Stimulated activated naive CD8-positive, alpha-beta T cell treated with anti-CD3 and anti-CD28 coated beads, Interleukin-15, Interleukin-2, amounts not matched to agents 100 U/mL and 50 U/mL, for 24 hours (primary cell): ENCODE results near the gene TMEM54.

ENCODE experiments used
- ATAC-seq: fragments of 150-1000 bp; cut with Tn5 transposase; one replicate; pipeline ENCODE4 v1.10.0; 2021
- DNase-seq: peaks from one replicate; pipeline ENCODE4 v3.0.0; 2021

TMEM54 gene, protein sequence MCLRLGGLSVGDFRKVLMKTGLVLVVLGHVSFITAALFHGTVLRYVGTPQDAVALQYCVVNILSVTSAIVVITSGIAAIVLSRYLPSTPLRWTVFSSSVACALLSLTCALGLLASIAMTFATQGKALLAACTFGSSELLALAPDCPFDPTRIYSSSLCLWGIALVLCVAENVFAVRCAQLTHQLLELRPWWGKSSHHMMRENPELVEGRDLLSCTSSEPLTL

DNA sequence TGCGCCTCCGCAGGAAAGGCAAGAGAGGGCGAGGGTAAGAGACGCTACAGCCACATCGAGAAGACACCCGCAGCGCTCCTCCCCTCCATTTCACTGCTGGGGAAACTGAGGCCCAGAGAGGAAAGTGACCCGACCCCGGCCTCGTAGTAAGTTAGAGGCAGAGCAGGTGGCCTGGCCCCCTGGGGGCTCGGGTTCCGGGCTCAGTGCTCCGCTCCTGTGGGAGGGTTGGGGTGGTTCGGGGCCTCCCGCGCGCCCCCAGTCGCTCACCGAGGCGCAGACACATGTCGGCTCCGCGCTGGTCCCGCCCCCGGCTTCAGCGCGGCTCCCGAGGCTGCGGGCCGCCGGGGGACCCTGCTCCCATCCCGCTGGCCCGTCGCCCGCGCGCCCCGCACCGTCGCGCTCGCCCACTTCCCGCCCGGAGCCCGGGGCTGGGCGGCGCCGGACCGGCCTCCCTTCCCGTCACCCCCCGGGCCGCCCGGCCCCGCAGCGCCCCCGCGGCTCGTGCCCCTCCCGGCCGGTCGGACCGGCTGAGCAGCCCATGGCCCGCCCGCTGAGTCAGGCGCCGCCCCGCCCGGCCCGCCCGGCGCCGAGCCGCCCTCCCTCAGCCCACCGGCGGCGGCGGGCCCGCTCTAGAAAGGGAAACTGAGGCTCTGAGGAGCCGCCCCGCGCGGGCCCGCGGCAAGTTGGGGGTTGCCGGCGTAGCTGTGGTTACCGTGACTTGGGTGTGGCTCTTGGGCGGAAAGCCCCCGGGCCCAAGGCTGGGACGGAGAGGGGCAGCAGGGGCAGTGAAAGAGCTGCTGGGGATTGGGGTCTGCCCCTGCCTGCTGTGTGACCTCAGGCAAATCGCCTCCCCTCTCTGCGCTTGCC is at the start of gene TMEM54:
TMEM54 (minus strand) TSS at position 434 of the 867 bp plus-strand sequence; CDS start at position 283, 151 bp downstream.
- peak; percentile 57 for ATAC-seq
- DNase-seq: peak; percentile 33

DNA sequence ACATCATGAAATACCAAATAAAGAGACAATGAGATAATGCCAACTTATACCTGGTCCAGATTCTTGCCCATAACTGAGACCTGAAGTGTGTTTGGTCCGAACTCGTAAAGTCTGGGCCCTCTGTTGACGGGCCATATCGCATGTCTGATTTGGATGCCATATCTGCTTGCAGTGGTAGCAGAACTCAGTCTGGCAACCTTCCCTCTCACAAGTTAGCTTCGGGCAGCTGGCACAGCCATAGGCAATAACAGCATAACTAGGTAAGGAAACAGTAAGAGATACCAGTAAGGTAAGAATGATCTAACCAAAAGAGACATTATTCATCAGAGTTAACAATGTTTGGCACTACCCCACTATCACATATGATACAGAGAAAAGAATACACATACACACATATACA is 48.3 kb upstream of the TMEM54 start:
- DNase-seq: no peak
- ATAC-seq: no peak

DNA sequence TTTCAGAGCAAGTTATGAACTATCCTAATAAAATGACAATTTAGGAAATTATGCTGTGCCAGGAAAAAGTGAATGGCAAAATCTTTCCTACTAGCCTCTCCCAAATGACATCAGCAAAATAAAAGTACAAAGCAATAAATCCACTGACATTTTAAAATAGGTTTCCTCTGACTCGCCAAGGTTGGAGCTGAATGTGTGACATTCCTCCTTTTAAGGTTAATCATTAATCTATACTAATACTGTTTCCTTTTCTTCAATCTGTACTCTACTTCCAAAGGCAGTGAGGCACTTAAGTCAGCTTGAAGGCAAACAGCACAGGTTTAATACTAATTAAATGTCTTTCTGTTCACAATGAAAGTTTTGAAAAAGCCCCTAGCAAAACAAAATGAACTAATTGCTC is 47.7 kb upstream of the TMEM54 start:
- ATAC-seq (no peak), DNase-seq (no peak)

DNA sequence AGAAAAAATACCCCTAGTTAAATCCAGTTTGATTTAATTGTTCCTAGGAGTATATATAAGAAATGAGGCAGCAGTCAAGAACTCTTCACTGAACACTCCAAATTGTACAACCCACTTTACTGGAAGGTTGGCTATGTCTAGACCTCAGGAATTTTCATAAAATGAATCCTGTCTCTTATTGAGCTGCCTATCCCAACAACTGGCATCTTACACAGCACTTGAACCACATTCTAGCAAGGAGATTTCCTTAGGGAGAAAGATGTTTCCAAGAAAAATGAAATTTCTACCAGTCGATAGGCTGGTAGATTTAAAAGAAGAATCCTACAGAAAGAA is 47.2 kb upstream of the TMEM54 start:
- ATAC-seq (no peak), DNase-seq (no peak)

DNA sequence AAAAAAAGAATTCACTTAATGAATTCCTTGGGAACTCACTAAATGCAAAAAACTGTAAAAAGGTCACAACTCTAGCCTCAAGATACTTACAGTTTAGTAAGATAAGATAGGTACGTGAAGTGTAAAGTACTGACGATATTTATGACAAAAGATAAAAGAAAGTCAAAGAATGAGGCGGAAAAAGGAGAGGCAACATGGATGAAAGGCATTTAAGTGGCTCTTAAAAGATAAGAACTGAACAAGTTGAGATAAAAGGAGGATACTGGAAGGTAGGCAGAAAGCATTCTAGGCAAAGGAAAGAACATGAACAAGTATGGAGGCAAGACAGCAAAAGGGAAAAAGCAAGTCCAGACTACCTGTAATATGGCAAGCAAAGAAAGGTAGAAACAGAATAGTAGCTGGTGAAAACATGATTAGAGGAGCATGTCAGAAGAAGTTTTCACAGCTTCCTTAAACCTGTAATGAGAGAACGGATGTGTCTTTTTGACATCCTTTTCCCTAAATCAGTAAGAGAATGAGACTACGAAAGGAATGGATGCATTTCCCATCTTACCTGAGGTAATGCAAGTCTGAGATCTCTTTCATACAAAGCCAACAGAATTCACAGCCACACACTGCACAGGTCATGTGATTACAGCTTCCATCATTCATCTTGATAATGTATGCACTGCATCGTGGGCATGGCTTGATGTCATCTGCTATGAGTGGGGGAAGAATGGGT is 46.6 kb upstream of the TMEM54 start:
- ATAC-seq (no peak), DNase-seq (no peak)

DNA sequence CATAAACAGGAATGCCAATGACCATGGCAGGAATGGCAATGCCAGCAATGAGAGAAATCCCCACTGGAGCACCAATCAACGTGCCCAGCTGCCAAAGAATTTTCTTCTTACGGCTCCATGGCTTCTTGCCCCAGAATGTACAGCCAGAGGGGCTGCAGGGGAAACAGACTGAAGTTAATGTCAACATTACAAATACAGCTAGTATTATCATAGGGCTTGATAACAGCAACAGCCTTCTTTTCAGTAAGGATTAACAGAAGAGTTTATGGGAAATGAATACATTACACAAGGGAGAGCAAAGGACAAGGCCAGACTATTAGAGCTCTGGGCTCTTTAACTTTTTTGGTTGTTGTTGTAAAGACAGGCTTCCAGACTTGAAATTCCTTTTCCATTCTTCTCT is 45.2 kb upstream of the TMEM54 start:
- DNase-seq: no peak
- no peak for ATAC-seq

DNA sequence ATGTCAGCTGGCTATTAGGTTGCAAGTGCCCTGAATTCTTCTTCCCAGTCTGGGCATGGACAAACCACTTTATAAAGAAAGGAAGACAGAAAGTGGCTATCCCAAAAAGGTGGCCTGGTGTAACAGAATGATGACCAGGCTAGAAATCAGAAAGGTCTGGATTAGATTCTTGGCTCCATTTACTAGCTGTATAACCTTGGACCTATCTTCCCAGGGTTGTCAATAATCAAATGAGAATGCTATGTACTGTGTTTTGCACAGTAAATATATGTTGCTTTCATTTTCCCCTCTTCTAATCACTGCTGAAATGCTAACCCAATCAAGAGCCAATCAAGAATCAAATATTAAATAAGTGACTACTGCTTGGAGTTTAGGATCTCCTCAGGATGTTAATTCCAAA is 43.0 kb upstream of the TMEM54 start:
- no peak for ATAC-seq

DNA sequence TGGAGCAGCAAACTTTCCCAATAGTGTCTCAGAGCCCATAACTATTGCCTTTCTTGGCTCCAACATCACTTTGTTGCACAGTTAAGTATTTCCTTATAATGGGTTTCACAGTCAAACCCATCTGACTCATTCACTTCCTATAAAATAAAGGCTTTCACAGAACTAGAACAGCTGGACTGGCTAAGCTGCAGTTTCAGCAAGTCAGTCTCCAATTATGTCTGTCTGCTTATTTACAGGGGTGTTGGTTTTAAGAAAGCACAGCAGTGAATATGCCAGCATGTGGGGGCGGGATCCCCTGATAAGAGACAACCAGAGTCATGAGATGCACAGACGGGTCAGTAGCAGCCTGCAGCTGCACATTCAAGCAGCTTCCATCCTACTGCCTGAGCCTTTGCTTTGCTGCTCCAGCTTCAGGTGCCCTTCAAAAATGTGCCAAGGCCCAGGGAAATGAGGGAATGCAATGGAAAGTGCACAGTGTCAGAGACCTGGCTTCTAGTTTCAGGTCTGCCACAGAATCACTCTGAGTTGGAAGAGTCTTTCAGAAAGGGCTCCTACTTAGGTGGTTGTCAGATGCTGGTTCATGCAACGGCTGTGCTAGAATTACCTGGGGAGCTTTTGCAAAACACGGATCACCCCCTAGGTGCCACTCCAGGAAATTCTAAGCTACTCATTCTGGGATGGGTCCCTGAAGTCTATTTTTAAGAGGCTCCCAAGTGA is 38.6 kb upstream of the TMEM54 start:
- no peak for DNase-seq

More for the DNA sequence above, 43.0 kb upstream of the TMEM54 start:
- no peak for DNase-seq

DNA sequence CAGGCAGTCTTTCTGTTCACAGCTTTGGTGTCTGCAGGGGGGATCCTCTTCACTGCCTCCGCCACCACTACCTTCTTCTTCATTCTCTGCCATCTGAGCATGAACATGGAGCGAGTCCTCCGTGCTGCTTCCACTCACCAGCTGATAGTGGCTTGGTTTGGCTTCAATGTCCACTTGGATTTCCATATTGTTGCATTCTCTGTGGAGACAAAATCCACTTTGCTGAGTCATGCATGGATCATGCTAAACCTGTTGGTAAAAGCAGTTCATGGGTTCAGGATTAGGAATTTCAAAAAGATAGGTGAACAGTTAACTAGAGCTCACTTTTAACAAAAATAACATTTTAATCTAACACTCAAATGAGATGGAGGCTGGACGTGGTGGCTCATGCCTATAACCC is 35.9 kb upstream of the TMEM54 start:
- no peak for DNase-seq
- no peak for ATAC-seq

More for the DNA sequence above, 38.6 kb upstream of the TMEM54 start:
- ATAC-seq: peak; percentile 73

DNA sequence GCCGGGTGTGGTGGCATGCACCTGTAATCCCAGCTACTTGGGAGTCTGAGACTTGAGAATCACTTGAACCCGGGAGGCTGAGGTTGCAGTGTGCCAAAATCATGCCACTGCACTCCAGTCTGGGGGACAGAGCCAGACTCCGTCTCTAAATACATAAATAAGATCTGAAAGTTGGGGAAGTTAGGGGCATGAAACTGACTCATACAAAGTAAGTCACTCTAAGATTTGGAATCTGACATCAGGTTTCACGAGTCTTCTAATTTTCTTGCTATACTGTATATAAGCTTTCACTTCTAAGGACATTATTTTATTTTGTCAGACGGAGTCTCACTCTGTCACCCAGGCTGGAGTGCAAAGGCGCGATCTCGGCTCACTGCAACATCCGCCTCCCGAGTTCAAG is 33.3 kb upstream of the TMEM54 start:
- ATAC-seq (no peak), DNase-seq (no peak)

DNA sequence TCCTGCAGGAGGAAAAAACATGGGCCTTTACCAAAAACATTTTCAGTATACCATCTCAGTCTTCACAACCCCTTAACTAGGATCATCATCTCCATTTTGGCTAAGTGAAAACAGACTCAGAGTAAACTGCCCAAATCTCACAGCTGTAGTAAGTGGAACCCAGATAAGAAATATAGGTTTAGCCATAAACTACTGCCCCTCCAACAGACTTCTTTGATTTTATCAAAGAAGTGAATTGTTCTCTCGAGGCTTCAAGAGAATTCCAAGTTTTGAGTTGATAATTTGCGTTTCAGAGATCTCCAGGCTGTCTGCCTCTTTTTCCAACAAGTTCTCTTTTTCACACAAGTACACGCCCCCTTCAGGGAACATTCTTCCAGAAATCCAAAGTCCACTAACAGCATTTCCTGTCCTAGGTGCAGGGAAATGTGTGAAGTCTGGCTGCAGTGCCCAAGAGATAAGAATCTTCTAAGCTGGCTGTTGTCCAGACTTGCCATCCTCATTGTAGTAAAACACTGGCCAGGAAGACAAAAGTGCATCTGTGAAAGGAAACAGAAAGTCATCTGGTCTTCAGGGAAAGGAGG is 32.6 kb upstream of the TMEM54 start:
- no peak for ATAC-seq
- DNase-seq: no peak

DNA sequence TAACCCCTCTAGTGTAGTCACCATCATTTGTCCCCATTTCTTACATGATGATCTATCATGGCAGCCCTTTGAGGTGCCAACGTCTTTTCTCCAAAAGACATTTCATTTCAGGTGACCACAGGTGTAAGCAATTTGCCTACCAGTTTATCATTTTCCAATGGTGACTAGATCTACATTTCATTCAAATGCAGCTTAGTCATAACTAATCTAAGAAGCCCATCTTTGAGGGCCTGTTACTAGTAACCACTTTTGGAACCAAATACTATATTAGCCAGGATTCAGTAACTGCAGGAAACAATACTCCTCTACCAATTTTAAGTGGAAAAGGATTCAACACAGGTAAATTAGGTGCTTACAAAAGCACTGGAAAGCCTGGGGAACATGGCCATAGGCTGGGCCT is 30.6 kb upstream of the TMEM54 start:
- no peak for ATAC-seq
- no peak for DNase-seq

DNA sequence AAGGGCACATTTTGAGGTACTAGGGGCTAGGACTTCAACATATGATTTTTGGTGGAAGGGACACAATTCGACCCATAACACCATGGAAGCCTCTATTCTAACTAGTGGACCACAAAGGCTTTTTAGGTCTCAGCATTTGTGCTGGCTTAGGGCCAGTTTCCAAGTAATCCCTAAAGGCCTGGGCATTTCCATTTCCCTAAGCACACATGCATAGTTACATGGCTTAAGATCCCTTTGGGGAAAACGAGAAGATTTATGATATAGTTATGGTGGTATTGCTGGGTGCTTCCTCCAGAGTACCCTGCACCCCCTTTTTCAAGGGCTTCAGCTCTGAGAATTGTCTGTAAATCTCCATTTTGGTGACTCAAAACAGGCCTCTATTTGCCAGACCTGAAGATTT is 28.2 kb upstream of the TMEM54 start:
- no peak for ATAC-seq
- no peak for DNase-seq

DNA sequence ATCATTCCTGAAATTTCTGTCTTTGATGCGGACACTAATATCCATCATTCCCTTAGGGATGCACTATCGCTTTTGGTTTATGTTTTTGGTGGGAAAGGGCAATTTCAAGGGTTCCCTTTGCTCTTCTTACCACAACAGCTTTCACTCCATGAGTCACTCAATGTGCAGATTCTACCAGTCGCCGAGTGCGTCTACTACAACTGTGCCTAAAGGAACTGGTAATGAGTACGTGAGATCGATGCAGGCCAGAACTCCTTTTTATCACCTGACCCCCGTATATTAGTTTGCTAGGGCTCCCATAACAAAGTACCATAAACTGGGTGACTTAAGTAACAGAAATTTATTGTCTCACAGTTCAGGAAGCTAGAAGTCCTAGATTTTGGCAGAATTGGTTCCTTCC is 27.5 kb upstream of the TMEM54 start:
- no peak for DNase-seq
- no peak for ATAC-seq

DNA sequence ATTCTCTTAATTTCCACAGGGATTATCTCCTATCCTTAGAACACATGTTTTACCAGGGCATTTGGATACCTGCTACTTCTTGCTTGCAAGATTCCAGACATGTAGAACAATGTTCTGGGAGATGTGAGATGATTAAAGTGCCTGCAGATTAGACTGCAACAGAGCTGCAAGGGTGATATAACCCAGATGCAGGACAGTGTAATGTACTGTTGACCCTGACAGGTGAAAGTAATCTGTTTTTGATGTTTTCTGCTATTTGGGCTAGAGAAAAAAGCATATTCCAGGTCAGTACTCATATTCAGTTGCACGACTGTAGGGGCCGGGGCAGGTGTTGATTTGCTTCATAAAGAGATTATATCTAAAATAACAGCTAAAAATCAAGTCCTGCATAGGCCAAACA is 27.1 kb upstream of the TMEM54 start:
- DNase-seq: no peak
- no peak for ATAC-seq

DNA sequence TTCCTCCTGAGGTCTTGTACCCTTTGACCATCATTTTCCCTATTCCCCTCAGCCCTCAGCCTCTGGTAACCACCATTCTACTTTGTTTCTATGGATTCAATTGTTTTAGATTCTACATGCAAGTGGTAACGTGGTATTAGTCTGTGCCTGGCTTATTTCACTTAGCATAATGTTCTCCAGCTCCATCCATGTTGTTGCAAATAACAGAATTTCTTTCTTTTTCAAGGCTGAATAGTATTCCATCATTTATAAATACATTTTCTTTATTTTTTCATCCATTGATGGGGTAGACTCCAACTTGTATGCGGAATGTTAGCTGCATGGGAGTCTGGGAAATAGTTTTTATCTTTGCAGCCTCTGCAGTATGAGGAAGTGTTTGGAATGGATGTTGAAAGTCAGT is 26.3 kb upstream of the TMEM54 start:
- DNase-seq (no peak), ATAC-seq (no peak)

DNA sequence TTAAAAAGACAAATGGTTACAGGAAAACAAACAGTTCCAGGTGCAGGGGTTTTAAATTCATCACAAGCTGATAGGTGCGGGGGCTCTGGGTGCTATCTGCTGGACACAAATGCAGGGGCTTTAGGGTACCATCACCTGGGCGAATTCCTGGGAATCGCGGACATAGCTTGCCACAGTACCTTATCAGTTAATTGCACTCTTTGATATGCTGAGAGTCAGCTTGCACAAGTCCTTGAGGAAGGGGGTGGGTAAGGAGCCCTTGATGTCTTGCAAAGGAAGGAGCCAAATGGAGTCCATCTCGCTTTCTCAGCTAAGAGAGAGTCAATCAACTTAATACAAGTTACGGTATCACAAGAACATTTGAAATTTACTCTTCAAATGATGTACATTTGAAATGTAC is 25.4 kb upstream of the TMEM54 start:
- DNase-seq (no peak), ATAC-seq (no peak)

DNA sequence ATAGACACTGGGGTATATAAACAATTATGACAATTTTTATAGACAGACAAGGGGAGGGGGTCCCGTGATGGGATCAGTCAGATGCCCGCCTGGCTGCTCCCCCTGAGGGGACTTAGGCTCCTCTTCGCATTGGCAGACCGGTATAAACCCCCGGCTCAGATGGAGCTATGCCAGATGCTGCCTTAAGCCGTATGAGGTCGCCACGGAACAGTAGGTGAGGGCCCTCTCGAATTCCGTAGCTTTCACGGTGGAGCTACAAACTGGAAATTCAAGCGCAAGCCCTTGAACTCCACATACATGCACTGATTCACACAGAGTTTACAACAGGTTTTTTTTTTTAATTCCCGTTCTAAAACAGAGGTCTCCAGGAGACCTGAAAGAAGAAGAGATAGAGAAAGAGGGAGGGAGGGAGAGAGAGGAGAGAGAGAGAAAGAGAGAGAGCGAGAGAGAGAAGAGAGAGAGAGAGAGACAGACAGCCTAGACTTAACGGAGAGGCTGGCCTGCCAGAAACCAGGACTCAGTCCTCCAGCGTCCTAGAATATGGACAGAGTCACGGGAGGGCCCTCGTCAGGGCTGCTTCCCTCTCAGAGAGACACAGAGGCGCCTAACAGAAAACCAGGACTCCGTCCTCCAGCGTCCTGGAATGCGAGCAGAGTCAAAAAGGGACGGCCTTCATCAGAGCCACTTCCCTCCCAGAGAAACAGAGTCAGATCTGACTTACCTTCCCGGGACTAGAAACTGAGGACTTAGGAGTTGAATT is 24.4 kb upstream of the TMEM54 start:
- DNase-seq (no peak), ATAC-seq (peak; percentile 55)

DNA sequence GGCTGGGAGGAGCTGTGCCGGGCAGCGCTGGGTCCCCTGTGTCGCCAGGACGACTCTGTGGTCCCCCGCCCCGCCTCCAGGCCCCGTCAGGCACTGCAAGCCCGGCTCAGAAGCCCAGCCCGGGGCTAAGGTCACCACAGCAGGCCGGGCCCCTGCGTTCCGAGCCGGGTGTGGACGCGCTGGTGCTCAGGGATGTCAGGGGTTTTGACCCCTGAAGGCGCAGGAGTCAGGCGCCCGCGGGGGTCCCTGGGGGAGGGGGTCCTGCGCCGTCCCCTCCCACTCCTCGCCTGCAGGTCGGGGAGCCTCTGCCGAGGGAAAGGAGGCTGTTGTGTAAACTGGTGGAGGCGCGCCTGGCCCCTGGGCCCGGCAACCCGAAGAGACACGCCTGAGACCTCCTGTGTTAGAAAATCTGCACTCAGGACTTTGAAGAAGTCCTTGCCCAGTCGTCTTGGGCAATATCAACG is 23.7 kb upstream of the TMEM54 start:
- ATAC-seq: peak; percentile 47
- DNase-seq: peak; percentile 25

DNA sequence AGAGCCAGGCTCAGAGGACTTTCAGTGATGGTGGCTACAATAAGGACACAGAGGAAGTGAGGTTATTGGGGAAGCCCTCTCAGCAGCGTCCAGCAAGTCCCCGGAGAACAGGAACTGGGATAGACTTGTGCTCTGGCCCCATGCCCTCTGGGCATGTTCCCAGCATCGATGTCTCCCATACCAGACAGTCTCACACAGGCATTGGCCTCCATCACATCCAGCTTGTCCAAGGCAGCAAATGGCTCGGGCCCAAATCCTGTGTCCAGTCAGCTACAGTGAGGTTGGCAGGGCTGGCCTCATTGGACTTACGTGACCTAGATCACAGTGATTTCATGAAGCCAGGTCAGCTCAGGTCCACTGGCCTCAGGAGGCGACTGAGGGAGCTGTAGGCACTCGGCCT is 19.6 kb upstream of the TMEM54 start:
- DNase-seq: no peak
- ATAC-seq: no peak
